Activated CD8-positive, alpha-beta memory T cell treated with anti-CD3 and anti-CD28 coated beads, Interleukin-2, amount 50 U/mL, for 24 hours (primary cell): ENCODE data around the gene SCG2.
"Not testable (repeated sequence)": the region's sequence is repeated elsewhere in the genome, so short reads cannot be mapped to it uniquely, and the experiment has no call there.

Experiments
- DNase-seq: peaks from one replicate; pipeline ENCODE4 v3.0.0-alpha.2; 2020; ENCODE audit errors: extremely low read depth

SCG2 gene

DNA sequence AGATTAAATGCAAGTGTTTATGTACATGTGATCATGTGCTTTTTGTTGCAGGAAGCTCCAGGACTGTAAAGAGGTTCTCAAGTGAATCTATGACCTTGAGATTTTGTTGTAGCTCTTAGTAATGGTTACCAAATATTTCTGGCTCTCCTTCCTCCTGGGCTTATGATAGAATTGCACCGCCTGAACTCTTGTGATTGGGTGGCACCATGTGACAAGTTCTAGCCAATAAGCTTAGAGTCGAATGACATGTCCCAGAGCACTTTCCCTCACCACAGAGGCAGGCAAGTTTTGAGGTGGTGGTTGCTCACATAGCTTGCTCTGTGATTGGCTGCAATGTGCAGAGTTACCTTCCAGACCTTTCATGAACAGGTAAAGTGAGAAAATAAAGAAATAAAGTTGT lies 8.9 kb upstream of the SCG2 start:
- no peak for DNase-seq

DNA sequence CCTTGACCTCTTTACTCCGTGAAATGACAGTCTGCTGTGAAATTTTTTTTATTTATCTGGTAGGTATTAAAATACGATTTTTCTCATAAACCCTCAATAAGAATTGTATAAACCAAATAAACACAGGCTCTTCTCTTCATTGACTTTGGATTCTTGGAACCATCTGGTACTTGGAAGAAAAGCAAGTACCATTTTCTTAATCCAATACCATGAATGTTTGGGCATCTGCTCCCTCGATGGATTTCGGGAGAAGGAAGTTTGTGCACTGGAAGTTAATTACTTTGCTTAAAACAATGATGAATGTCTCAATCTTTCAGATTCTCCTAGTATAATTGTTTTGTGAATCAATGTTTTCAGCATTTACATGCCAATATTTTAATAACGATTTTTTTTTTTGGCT lies 5.3 kb upstream of the SCG2 start:
- no peak for DNase-seq

DNA sequence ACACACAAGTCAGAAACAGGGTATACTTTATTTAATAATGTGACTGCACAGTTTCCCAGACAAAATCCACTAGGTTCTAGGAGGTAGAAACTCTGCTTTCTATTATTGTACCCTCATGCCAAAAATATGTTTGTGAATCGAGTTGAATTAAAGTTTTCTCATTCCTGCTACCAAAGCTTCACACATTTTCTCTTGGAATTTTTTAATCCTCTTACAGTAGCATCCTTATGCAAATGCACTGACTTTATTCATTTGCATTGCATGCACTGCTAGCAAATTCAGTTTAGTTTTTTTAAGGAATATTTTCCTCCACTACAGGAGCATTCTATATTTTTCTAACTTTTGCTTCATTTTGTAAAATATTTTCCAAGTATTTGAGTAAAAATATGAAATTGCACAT lies 4.8 kb upstream of the SCG2 start:
- DNase-seq: no peak

DNA sequence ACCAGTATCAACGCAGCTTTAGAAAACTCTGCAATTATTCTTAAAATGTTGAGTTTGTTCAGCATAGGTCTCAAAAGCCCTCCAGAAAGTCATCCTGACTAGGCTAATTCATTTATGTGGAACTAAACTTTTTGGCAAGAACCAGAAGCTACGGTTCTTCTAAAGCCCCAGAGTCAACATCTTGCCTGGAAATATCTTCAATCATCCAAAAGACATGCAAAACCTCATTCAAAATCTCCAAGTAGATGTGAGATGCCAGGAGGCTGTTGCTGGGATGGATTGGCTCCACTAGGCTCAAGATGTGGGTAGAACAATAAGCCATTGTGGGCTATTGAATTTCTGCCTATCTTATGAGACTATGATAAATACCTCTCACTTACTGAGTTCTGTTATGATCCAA lies 2.1 kb upstream of the SCG2 start:
- DNase-seq: no peak

DNA sequence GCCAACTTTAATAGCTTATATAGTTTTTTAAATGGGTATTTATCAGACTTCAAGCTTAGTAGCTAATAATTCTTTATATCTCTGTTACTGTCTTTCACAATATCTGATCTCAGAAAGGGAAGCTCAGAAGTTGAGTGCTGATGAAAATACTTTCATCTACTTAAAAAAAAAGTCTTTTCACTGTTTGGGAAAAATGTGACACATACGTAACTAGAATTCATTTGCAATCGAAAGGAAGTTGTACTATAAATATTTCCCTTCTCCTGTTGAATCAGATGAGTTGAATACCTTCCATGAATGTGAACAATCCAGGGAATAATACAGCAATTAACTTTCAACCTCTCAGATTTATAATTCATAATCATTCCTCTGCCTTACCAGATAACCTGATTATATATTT lies 811 bp upstream of the SCG2 start:
- no peak for DNase-seq

DNA sequence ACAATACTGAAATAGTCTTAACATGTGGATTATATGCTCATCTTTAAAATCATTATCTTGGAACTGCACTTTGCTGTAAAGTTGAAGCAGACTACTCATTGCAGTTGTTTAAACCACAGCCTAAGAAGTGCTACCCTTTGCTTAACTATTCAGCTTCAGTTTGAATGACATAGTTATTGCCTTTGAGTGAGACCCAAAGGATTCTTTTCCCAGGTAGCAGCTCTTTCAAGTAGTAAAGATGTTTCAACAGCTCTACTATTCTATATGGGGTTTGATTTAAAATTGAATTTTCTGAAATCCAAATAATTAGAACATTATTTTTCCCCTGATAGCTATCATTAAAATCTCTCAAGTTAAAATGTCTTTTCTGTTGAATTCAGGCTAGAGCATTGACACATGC lies 1.1 kb downstream of the SCG2 start:
- no peak for DNase-seq

DNA sequence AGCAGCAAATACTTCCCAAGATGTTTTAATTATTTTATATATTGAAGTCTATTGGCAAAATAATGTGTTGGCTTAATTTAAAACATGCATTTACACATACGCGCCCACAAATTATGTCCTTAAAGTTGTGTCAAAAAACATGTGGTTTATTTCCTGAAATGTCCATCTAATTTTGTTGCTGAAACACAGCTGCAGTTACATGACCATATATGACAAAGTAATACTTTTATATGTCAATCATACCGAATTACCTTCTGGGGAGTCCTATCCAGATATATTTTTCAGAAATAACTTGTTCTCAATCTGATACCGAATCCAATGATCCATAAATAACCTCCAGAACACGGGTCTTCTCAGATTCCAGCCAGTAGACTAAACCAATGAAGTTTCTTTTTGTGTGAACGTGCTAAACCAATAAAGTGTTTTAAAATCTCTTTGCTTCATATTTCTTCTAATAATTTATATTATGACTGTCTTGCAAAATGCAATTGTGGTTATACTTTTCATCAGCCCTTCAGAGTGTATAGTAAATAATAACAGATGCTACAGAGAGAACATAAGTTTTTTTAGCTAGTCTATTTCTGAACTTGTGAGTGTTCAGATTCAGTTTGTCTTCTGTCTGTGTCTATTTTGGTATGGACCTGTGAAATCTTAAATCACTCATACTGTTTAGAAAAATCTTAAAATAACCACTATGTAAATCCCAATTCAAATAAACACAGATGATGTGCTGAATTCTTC lies 2.4 kb downstream of the SCG2 start:
- no peak for DNase-seq

DNA sequence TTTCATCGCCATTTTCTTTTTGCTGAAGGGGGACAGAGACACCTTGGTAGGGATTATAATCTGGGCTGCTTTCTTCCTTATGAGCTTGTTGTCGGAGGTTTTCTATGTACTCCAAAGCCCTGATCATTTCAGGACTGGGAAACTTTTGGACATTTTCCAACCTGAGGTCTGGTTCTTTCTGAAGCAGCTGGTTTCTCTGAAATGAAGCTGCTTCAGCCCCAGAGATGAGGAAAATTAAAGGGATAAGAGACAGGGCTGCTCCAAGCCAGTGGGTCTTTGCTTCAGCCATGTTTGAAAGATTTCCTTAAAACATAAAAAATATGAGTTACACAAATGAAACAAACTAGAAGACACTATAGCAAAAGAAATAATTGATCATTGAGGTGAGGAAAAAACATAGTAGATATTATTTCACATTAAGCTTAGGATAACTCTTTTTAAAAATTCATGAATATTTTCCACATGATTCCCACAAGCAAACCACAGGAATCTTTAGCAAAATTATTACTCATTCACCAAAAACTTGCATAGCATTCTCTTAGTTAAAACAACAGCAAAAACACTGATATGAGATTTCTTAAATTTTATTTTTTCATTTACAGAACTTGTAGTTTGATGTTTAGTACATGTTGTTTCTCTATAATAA lies 3.0 kb downstream of the SCG2 start:
- no peak for DNase-seq

DNA sequence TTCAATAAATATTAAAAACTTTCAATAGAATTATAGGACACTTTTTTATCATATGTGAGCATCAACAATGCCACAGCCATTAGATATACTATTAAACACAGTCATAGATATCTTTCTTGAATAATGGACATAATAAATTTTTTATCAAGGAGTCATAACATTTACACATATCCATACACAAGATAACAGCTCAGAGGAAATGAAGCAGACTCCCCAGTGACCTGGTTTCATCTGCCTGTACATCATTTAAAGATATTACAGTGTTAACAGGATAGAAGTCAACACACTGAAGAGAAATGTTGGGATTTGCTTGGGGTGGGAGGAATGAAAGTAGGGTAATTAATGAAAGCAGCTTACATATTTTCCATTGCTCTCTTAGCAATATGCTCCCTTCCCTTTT lies 5.1 kb downstream of the SCG2 start:
- no peak for DNase-seq

DNA sequence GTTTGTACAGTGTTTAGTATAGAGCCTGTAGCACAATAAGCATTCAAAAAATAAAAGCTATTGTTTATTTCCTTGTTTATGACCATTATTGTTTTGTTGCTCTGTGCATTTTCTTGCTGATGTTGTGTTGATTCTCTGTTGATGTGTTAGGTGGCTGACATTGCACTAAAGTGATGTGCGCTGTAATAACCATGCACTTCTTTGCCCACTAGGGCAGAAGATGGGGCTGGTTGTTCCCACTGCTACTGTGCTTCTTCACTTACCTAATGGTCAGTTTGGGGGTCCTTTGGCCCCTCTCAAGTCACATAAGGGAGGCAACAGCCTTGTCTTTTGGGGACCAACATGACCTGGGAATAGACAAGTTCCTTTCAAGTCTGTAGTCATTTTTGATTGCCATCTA lies 6.0 kb downstream of the SCG2 start:
- DNase-seq: no peak

DNA sequence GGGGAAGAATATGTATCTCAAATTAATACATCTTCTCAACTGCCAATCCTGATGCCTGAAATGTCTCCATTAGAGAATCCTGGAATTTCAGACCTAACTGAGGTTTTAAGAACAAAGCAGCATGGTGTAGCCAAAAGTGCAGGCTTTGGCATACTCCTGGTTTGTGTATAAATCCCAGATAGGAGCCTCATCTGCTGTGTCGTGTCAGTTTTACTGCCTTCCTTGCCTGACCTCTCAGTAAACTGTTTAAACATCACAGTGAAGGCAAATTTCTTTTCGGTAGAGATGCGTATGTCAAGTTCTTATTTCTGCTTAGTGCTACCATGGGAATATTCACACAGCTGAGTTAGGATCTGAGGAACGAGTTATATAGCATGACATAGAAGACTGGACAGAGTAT lies 7.3 kb downstream of the SCG2 start:
- DNase-seq: no peak

DNA sequence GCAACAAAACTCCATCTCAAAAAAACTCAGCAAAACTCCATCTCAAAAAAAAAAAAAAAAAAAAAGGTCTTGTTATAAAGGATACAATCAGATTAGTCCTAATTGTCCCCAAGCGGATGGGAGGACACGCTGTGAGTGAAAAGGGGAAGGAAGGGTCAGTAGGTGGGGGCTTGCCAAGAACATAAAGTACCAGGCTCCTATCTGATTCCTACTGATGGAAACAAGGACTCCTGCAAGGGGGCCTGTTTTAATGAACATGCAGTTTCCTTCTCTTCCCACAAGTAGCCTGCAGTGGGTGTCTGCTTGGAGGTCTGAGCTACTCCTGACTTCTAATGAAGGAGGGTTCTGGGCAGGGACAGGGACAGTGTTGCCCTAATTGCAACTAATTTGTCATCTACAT lies 7.9 kb downstream of the SCG2 start:
- no peak for DNase-seq

DNA sequence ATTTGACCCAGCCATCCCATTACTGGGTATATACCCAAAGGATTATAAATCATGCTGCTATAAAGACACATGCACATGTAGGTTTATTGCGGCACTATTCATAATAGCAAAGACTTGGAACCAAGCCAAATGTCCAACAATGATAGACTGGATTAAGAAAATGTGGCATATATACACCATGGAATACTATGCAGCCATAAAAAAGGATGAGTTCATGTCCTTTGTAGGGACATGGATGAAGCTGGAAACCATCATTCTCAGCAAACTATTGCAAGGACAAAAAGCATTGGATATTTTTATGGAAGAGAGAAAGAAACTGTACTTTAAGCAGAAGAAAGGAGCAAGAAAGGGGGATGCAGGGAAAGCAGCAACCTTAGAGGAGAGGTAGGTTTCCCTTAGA lies 9.5 kb downstream of the SCG2 start:
- DNase-seq: not testable (repeated sequence)

DNA sequence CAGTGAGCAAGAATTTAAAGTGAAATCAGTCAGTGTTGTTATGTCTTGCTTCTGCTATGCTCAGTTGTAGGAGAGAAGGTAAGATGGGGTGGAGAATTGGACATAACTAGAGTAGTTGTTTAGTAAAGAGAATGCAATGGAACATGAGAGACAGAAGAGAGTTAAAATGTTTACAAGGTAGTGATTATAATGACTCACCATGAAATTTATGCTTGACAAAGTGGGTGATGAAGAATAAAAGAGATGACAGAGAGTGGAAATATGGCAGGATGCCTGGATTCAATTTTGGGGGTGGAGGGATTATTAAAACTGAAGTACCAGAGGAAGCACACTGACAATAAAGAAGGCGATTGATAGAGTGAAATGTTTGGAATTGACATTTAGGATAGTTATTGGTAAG lies 10.6 kb downstream of the SCG2 start:
- DNase-seq: no peak

DNA sequence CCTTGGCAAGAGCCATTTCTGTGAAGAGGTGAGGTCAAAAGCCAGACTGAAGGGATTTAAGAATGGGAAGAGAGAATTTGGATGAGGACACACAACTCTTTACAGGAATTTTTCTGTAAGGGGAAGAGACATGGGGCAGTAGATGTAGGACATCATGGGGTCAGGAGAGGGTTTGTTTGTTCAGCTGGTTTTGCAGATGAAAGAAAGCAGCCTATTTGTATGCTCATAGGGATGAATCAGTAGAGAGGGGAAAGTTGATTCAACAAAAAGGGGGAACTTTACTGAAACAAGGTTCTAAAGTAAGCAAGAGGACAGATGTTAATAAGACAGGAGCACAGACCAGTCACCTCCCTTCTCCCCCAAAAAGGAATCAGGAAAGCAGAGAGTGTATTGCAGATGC lies 11.2 kb downstream of the SCG2 start:
- no peak for DNase-seq

DNA sequence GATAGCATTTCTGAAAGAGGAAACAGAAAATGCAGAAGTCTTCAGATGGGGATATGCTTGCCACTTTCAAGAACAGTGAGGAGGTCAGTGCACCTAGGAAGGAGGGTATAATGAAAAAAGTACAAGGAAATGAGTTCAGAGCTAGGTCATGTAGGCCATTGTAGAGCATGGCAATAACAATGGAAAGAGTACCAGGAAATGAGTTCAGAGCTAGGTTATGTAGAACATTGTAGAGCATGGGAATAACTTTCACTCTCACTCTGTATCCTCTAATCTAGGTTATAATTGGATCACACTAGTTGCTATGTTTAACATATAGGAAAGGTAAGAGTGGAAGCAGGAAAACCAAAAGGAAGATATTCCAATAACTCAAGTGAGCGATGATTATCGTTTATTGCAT lies 12.3 kb downstream of the SCG2 start:
- DNase-seq: no peak

DNA sequence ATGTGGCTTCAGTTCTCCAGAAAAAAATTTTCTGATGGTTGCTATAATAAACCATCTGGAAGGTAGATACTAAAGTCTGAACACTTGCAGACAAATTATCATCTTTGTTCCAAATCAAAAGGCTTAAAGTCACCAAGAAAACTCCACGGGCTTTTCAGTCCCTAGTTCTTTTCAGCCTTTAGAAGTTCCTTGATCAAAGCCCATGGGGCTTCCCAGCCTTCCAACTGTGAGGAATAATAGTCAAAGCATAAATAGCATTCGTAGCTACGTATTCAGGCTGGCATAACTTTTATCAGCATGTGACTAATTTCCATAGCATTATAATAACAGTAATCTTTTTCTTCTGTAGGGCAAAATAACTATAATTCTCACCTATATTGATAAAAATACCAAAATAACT lies 13.9 kb downstream of the SCG2 start:
- no peak for DNase-seq

DNA sequence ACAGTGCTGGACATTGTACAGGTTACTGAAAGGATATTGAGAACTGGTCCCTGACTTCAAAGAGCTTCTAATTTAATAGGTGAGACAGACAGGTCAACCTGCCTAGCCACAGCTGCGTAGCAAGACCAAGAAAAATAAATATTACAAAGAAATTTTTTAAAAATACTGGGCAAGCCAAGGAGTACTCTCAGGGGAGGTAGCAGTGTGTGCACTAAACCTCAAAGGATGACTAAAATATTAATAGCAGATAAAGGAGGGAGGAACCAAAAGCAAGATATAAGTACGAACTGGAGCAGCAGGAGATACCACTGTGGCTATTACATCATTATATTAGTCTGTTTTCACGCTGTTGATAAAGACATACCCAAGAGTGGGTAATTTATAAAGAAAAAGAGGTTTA lies 14.9 kb downstream of the SCG2 start:
- no peak for DNase-seq

DNA sequence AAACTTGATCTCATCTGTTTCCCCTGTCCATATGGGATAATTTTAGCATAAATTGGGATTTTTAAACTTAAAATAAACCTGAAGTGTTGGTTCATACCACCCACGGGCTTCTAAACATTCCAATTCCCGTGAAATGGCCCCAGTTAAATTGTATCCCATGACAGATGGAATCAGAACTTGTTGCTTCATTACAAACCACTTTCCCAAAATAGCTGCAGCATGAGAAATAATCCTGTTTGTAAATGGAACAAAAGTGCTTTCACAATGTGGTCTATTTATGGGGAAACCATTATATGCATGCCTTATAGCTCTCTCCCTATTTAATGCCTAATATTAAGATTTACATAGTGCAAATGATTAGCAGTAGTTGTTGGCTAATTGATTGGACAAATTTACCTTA lies 15.9 kb downstream of the SCG2 start:
- DNase-seq: no peak

DNA sequence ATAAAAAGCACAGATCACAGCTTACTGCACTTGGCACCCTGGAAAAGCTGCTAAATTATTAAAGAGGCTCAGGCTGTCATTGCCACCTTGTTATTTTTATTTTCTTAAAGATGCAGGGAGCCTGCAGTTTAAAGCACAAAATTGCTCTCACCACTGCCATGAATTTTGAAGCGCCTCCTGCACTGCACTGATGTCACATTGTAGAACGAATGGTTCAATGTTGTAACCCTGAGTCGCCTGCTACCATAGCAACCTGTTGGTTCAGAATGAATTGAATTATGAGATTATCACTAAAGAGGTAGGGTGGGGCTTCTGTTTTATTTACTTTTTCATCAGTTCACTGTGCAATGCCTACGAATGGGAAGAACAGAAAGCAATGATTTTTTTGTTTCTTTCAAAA lies 16.5 kb downstream of the SCG2 start:
- no peak for DNase-seq

DNA sequence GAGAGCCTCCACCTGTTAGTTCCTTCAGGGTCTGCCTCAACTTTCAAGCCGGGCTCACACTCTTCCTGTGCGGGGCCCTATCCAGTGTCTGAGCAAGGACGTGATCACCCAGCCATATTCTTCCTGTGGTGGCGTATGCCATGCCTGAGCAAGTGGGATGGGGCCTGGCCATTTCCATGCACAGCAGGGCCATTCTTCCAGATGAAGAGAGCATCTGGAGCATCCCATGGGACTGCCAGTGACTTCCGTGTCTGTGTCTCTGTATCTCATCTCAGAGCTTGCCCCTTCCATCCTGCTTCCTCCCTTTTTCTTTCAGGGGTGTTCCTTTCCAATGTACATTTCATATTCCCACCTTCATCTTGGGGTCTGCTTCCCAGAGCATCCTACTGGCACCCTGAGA lies 20.2 kb downstream of the SCG2 start:
- no peak for DNase-seq

DNA sequence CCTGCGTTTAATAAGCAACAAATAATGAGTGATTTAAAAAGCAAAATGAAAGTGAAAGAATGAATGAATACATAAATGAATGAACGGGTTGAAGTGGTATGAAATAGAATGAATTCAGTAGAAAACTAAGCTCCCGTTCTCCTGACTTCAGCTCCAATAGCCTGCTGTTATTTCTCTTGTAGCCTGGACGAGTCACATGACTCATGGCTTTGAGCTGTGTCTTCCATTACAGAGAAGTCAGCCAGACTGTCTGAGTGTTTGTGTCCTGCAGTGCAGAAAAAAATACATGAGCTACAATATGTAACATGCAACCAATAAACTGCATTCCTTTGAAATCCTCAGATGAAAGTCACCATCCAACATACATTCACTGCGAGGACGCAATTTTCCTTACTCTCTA lies 21.2 kb downstream of the SCG2 start:
- no peak for DNase-seq

DNA sequence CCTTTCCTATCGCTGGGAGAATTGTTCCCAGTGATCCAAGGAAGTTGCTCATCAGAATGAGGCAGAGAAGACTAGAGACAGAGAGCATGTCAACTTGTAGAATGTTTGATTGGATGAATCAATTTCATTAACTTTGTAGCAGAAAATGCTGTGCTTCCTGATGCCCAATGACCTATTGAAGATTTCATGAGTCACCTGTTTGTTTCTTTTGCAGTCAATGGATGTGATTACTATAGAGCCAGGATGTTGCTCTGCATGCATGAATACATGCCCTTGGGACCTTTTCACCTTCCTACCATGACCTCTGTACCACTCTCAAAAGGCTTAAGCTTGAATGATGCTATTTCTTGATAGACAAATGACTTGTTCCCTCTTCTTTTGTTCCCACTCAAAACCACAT lies 23.3 kb downstream of the SCG2 start:
- DNase-seq: no peak

DNA sequence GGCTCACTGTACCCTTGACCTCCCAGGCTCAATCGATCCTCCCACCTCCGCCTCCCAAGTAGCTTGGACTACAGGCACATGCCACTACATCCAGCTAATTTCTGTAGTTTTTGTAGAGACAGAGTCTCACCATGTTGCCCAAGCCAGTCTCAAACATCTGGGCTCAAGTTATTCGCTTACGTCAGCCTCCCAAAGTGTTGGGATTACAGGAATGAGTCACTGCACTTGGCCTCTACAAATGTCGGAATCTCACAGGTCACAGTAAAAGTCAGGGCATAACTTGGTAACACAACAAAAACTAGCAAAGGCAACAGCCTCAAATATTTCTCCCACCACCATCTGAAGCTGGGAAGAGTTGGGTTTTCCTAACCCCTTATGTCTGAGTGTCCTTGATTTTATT lies 25.3 kb downstream of the SCG2 start:
- no peak for DNase-seq
